GM23248 (cell line): ENCODE data around the gene TNP2.
"Not testable (repeated sequence)": the region's sequence is repeated elsewhere in the genome, so short reads cannot be mapped to it uniquely, and the experiment has no call there.

ENCODE experiments used
- EZH2 ChIP-seq: fragments of 200-600 bp; sonication (generic); IDR thresholded peaks from 2 replicates; pipeline ENCODE4 v1.6.1; 2018; ENCODE audit warnings: antibody characterized with exemption, mild to moderate bottlenecking; ENCODE audit not compliant: insufficient read depth, poor library complexity, severe bottlenecking
- EZH2phosphoT487 ChIP-seq: fragments of 200-600 bp; sonication (generic); IDR thresholded peaks from 2 replicates; pipeline ENCODE4 v1.6.1; 2018; ENCODE audit warnings: antibody characterized with exemption, moderate library complexity, mild to moderate bottlenecking, low read depth; ENCODE audit not compliant: insufficient read depth

DNA sequence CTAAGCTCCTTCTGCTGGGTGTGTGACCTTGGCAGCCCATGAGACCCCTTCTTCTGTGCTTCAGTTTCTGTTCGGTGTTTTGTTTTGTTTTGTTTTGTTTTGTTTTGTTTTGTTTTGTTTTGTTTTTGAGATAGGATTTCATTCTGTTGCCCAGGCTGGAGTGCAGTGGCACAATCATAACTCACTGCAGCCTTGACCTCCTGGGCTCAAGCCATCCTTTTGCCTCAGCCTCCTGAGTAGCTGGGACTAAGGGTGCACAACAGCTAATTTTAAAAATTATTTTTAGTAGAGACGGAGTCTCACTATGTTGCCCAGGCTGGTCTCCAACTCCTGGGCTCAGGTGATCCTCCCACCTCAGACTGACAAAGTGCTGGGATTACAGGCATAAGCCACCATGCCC is 48.6 kb downstream of the TNP2 start:
- TF ChIP-seq EZH2, EZH2phosphoT487: not testable (repeated sequence)
